Stimulated activated CD4-positive, alpha-beta T cell treated with anti-CD3 and anti-CD28 coated beads, Interleukin-4, amount 100 ng/mL, for 4 hours (primary cell): ENCODE data around the gene UFSP1.
A peak's percentile ranks its signal among the peaks of the same experiment; 100 is the strongest.
"Not testable (repeated sequence)": the region's sequence is repeated elsewhere in the genome, so short reads cannot be mapped to it uniquely, and the experiment has no call there.

Source experiments
- DNase-seq, 2 experiments: peaks; one replicate each; pipeline ENCODE4 v3.0.0-alpha.2; 2020

Gene UFSP1

DNA sequence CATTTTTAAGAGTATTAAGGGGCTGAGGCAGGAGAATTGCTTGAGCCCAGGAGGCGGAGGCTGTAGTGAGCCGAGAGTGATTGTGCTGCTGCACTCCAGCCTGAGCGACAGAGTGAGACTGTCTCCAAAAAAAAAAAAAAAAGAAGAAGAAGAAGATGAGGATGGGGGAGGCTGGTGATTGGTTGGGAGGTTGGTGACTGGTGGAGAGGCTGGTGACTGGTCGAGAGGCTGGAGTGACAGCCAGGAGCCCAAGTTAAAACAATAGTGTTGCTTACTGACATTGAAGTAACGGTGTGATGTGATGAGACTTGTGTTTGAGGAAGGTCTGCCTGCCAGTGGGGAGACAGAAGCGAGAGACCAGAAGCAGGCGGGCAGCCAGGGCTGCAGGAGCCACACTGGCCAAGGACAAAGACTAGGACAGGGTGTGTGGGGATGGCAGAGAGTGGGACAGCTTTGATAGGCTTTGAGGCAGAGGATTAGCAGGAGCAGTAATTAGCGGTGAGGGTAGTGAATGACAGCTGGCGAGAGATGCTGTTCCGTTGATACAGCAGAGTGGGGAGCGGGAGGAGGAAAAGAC is 9.7 kb downstream of the UFSP1 start:
- no peak for DNase-seq

DNA sequence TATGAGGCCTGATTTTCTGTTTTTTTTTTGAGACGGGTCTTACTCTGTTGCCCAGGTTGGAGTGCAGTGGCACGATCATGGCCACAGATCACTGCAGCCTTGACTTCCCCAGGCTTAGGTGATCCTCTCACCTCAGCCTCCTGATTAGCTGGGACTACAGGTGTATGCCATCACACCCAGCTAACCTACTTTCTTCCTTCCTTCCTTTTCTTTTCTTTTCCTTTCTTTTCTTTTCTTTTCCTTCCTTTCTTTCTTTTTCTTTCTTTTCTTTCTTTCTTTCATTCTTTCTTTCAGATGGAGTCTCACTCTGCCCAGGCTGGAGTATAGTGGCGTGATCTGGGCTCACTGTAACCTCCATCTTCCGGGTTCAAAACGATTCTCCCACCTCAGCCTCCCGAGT is 10.8 kb downstream of the UFSP1 start:
- DNase-seq: no peak

- DNase-seq: no peak
Measured at GRCh38 chr7:100878013-100878412, 11.5 kb downstream of the UFSP1 start.

DNA sequence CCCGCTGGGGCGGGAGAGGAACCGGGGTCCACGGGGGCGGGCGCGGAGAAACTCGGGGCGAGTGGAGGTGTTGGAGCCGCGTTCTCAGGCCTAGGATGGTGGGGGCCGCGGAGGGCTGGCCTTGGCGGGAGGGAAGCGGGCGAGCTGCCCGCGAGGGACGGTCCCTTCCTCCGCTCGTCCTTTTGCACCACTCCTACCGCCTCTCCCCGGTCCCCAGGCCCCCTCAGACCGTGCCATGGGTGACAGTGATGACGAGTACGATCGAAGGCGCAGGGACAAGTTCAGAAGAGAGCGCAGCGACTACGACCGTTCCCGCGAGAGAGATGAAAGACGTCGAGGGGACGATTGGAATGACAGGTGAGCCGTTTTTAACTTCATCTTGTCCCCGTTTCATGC is 14.2 kb downstream of the UFSP1 start:
- no peak for DNase-seq

- DNase-seq: peak; percentile 97 to 98
Measured at GRCh38 chr7:100874577-100875355, 14.7 kb downstream of the UFSP1 start, which contains the start of gene SRRT. TSS of gene SRRT (plus strand) at chr7:100875103. CDS start at chr7:100875591, 488 bp downstream.

DNA sequence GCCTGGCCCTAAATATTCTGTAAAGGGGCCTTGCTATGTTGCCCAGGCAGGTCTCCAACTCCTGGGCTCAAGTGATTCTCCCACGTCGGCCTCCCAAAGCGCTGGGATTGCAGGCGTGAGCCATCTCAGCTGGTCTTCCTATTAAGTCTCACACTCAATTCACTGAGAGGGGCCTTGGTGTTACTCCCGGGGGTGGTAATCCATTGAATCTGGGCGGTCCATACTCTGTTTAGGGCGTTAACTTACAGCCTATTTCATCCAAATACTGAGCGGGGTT is 15.3 kb downstream of the UFSP1 start:
- no peak for DNase-seq

DNA sequence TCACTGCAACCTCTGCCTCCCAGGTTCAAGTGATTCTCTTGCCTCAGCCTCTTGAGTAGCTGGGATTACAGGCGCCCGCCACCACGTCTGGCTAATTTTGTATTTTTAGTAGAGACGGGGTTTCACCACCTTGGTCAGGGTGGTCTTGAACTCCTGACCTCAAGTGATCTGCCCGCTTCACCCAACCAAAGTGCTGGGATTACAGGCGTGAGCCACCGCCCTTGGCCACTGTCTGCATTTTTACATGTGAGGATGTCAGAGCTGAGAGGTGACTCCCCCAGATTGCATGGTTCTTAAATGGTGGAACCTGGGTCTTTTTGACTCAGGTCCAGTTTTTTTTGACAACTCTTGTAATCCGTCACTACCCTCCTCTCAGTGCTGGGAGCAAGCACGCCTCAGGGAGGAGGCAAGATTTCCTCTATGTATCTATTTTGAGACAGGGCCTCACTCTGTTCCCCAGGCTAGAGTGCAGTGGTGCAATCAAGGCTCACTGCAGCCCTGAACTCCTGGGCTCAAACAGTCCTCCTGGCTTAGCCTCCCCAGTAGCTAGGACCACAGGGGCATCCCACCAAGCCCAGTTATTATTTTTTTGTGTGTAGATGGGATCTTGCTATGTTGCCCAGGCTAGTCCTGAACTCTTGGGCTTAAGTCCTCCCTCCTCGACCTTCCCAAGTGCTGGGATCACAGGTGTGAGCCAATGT is 15.8 kb downstream of the UFSP1 start:
- no peak for DNase-seq

GRCh38 chr7:100867776-100868485 is 21.6 kb downstream of the UFSP1 start:
- no peak for DNase-seq

DNA sequence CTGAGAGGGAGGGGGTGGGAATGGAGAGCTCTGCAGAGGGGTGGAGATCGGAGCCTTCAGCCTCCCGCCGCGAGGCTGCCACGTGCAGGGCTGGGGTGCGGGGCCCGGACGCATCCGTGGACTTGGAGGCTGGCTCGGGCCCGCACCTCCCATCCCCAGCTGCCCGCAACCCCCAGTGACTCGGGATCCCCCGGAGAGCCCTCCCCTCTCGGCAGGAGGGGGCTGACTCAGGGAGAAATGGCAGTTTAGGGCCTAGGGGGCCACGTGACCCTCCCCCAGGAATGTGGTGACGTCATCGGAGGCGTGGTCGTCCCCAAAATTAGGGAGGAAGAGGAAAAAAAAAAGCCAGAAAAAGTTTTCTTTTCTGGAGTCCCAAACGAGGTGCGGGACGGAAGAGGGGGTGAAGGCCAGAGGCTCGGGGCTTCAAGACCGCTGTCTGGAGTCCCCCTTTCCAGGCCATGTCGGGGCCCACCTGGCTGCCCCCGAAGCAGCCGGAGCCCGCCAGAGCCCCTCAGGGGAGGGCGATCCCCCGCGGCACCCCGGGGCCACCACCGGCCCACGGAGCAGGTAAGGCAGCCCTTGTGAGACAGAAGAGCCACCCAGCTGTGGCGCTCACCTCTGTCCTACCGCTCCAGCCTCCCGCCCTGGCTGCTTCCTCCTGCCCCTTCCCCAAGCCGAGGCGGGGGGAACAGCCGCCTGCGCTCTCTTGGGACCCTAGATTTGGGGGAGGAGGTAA is 22.3 kb downstream of the UFSP1 start, which contains the start of gene TRIP6:
Gene TRIP6 (plus strand): TSS at position 348 of the 736 bp plus-strand sequence. CDS start 111 bp downstream, at position 459.
- peak; percentile 69 for DNase-seq

GRCh38 chr7:100866729-100867039 is 22.8 kb downstream of the UFSP1 start:
- DNase-seq: no peak

DNA sequence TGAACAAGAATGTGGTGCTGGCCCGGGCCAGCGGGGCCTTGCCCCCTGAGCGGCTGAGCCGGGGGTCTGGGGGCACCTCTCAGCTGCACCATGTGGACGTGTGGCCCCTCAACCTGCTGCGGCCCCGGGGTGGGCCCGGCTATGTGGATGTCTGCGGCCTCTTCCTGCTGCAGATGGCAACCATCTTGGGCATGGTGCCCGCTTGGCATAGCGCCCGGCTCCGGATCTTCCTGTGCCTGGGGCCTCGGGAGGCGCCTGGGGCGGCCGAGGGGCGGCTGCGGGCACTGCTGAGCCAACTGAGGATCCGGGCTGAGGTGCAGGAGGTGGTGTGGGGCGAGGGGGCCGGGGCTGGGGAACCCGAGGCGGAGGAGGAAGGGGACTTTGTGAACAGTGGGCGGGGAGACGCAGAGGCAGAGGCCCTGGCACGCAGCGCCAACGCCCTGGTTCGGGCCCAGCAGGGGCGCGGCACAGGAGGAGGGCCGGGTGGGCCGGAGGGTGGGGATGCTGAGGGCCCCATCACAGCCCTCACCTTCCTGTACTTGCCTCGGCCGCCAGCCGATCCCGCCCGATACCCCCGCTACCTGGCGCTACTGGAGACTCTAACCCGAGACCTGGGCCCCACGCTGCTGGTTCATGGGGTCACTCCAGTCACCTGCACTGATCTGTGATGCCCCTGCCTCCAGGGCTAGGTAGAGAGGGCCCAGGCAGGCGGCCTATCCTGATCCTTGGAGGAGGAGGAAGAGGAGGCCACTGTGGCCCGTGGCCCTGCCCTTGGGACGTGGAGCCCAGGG is 23.4 kb downstream of the UFSP1 start:
- peak in 1 of 2 experiments; percentile 36 for DNase-seq

DNA sequence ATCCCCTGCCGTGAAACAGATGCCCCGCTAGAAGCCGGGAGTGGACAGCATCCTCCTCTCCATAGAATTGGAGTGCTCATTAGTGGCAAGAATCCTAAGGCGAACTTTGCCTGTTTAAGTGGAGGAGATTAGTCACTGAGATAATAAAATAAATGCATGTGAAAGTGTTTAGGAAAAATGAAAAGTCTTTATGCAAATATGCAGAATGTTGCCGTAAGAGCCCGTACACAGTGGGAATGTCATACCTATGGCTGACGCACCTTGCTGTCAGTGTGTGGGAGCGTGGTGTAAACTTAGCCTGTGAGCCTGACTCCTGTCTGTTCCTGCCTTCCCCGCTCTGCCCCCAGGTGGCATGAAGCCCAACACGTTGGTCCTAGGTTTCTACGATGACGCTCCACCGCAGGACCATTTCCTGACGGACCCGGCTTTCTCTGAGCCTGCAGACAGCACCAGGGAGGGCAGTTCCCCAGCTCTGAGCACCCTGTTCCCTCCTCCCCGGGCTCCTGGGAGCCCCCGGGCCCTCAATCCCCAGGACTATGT is 24.1 kb downstream of the UFSP1 start:
- no peak for DNase-seq

- DNase-seq: no peak
Measured at GRCh38 chr7:100864263-100864845, 25.2 kb downstream of the UFSP1 start.

- DNase-seq: no peak
Measured at GRCh38 chr7:100863406-100863950, 26.0 kb downstream of the UFSP1 start.

- DNase-seq: no peak
Measured at GRCh38 chr7:100861616-100861985, 27.9 kb downstream of the UFSP1 start.

DNA sequence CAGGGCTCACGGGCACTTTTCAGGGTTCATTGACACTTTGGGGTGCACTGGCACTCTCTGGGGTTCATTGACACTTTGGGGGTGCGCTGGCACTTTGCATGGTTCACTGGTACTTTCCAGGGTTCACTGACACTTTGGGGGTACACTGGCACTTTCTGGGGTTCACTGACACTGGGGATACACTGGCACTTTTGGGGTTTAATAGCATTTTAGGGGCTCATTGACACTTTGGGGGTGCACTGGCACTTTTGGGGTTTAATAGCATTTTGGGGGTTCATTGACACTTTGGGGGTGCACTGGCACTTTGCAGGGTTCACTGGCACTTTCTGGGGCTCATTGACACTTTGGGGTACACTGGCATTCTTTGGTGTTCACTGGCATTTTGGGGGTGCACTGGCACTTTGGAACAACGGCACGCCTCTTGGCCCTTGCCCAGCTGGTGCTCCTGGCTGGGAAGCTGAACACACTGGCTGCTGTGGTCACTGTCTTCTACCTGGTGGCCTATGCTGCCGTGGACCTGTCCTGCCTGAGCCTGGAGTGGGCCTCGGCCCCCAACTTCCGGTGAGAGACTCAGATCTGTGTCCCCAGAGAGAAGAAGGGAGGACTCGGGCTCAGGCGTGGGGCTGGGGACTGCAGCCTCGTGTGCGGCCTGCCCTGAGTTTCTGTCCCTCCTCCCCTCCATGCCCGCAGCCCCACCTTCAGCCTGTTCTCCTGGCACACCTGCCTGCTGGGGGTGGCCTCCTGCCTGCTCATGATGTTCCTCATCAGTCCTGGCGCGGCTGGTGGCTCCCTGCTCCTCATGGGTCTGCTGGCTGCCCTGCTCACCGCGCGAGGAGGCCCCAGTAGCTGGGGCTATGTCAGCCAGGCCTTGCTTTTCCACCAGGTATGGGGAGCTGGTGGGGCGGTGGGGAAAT is 28.6 kb downstream of the UFSP1 start:
- DNase-seq: no peak

- DNase-seq: no peak
Measured at GRCh38 chr7:100859856-100860255, 29.7 kb downstream of the UFSP1 start.

DNA sequence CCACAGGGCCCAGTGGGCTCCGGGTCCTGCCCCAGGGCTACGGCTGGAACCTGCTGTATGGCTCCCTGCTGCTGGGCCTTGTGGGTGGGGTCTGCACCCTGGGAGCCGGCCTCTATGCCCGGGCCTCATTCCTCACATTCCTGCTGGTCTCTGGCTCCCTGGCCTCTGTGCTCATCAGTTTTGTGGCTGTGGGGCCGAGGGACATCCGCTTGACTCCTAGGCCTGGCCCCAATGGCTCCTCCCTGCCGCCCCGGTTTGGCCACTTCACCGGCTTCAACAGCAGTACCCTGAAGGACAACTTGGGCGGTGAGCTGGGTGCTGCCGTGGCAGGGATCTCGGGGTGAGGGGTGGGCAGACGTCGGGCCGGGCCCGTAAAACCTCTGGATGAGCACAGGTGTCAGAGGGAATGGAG is 32.6 kb downstream of the UFSP1 start:
- DNase-seq: no peak

DNA sequence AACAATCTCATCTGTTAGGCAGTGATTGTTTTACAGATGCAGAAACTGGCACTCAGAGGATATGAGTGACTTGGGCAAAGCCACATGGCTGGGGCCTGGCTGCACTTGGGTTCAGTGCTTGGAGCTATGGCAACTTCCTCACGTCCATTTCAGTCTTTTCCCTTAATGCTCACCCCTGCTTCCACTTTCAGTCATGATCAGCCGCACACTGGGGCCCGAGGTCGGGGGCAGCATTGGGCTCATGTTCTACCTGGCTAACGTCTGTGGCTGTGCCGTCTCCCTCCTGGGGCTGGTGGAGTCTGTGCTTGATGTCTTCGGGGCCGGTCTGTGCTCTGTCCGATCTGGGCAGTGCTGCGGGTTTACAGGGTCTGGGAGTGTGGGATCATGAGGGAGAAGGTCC is 34.0 kb downstream of the UFSP1 start:
- DNase-seq: no peak

DNA sequence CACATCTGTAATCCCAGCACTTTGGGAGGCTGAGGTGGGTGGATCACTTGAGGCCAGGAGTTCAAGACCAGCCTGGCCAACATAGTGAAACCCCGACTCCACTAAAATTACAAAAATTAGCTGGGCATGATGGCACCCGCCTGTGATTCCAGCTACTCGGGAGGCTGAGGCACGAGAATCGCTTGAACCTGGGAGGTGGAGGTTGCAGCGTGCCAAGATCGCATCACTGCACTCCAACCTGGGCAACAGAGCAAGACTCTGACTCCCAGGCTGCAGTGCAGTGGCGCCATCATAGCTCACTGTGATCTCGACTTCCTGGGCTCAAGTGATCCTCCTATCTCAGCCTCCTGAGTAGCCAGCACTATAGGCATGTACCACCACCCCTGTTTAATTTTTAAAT is 34.6 kb downstream of the UFSP1 start:
- not testable (repeated sequence) for DNase-seq
